ENCODE measurements around the gene OR2M2.

GRCh38 chr1:248174521-248174920 is at the start of gene OR2M2:
- TF ChIP-seq CTCF (IDR thresholded peaks at IDR 0.05) (no peak), POLR2A (IDR thresholded peaks at IDR 0.05) (no peak), POLR2AphosphoS5 (IDR thresholded peaks at IDR 0.05) (no peak)

Measured in gastroesophageal sphincter (tissue), 3 donors.